ENCODE measurements around the gene IMPA2.

DNA sequence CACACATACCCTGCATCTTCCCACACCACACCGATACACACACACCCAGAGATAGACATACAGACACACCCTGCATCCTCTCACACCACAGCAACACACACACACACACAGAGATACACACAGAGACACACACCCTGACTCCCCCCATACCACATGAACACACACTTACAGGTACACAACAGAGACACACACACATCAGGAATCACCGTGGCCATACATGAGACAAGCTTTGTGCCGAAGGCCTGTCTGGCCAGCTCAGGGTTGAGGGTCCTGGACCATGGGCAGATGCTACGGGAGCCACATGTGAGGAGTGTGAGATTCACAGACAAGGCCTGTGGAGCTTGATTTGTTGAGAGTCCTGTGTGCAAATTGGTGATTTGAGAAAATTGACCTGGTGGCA, 15.6 kb downstream of the IMPA2 start:
- TF ChIP-seq, protein P1, sequence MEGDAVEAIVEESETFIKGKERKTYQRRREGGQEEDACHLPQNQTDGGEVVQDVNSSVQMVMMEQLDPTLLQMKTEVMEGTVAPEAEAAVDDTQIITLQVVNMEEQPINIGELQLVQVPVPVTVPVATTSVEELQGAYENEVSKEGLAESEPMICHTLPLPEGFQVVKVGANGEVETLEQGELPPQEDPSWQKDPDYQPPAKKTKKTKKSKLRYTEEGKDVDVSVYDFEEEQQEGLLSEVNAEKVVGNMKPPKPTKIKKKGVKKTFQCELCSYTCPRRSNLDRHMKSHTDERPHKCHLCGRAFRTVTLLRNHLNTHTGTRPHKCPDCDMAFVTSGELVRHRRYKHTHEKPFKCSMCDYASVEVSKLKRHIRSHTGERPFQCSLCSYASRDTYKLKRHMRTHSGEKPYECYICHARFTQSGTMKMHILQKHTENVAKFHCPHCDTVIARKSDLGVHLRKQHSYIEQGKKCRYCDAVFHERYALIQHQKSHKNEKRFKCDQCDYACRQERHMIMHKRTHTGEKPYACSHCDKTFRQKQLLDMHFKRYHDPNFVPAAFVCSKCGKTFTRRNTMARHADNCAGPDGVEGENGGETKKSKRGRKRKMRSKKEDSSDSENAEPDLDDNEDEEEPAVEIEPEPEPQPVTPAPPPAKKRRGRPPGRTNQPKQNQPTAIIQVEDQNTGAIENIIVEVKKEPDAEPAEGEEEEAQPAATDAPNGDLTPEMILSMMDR (IDR thresholded peaks at IDR 0.05) = no peak
- no peak for TF ChIP-seq POLR2A (IDR thresholded peaks at IDR 0.05)

Measured in lower leg skin (tissue), 3 donors.